Measurements from ENCODE around the gene CABP7. TPM values are rescaled to one million over a fixed set of nuclear protein-coding genes. Genes with fewer than 3 reads are reported as not detected.

CABP7 gene
- total and polyA plus RNA-seq, 4 donors = 0.08 TPM; not detected in 3

- TF ChIP-seq TAF1 (conservative IDR thresholded peaks at IDR 0.05) = no peak
- no peak for TF ChIP-seq FOXA2 (IDR thresholded peaks at IDR 0.05)
- TF ChIP-seq HNF4A (conservative IDR thresholded peaks at IDR 0.05) = no peak
- TF ChIP-seq ZBTB33 (IDR thresholded peaks at IDR 0.05) = no peak
- no peak for TF ChIP-seq GABPA (IDR thresholded peaks at IDR 0.05 in 1 of 2, conservative IDR thresholded peaks at IDR 0.05 in 1 of 2)
- TF ChIP-seq EGR1 (IDR thresholded peaks at IDR 0.05; ENCODE audit: low read depth in 2 of 2) = no peak
- TF ChIP-seq RAD21 (IDR thresholded peaks at IDR 0.05) = no peak
- TF ChIP-seq RXRA (IDR thresholded peaks at IDR 0.05) = no peak
- TF ChIP-seq NR2F2 (IDR thresholded peaks at IDR 0.05) = no peak
- TF ChIP-seq JUND (IDR thresholded peaks at IDR 0.05) = no peak
These were observed 17.5 kb upstream of the CABP7 start (continued) for GRCh38 chr22:29702000-29702930.

- no peak for DNase-seq (ENCODE audit: low spot score)
- no peaks in the 10 kb centered on the region for H3K27me3 ChIP-seq (ENCODE audit: control insufficient read depth in 4 of 4, insufficient read depth in 4 of 4, low read length in 3 of 4)
- no peak overlapping the region for H3K4me3 ChIP-seq (ENCODE audit: low read depth in 1 of 3, low read length in 3 of 3)
These were observed 16.8 kb upstream of the CABP7 start for GRCh38 chr22:29702931-29703501.

More at GRCh38 chr22:29702931-29703501, 16.8 kb upstream of the CABP7 start:
- Histone ChIP-seq H3K36me3 (ENCODE audit: control insufficient read depth in 4 of 4, insufficient read depth in 3 of 4, low read depth in 1 of 4, low read length in 3 of 4) (no peaks in the 10 kb centered on the region), H3K9me3 (ENCODE audit: control insufficient read depth in 4 of 4, low read length in 3 of 4) (no peaks in the 10 kb centered on the region), H3K9ac (ENCODE audit: low read depth in 1 of 2, low read length in 2 of 2) (no peak overlapping the region), H3K27ac (ENCODE audit: low read depth in 1 of 2, low read length in 2 of 2) (no peak overlapping the region), H3K4me1 (ENCODE audit: control insufficient read depth in 4 of 4, insufficient read depth in 4 of 4, low read length in 3 of 4) (no peaks in the 10 kb centered on the region)
- 39% methylated on average over 19 of the region's 19 CpGs for WGBS
- TF ChIP-seq FOXA2 (IDR thresholded peaks at IDR 0.05) (no peak), EGR1 (IDR thresholded peaks at IDR 0.05; ENCODE audit: low read depth in 2 of 2) (no peak), HNF4A (conservative IDR thresholded peaks at IDR 0.05) (no peak), GABPA (IDR thresholded peaks at IDR 0.05 in 1 of 2, conservative IDR thresholded peaks at IDR 0.05 in 1 of 2) (no peak), REST (IDR thresholded peaks at IDR 0.05) (no peak), ATF3 (IDR thresholded peaks at IDR 0.05) (no peak), RAD21 (IDR thresholded peaks at IDR 0.05) (no peak), MAX (IDR thresholded peaks at IDR 0.05) (no peak), FOXA1 (IDR thresholded peaks at IDR 0.05) (no peak), CTCF (IDR thresholded peaks at IDR 0.05; ENCODE audit: low read depth, low read length, missing input control) (no peak), NR2F2 (IDR thresholded peaks at IDR 0.05) (no peak)
